Activated naive CD8-positive, alpha-beta T cell treated with anti-CD3 and anti-CD28 coated beads, Interleukin-2, amount 50 U/mL, for 24 hours (primary cell): ENCODE measurements around the gene IRAK2.
"Not testable (repeated sequence)": the region's sequence is repeated elsewhere in the genome, so short reads cannot be mapped to it uniquely, and the experiment has no call there.

ENCODE experiments used
- ATAC-seq: fragments of 150-1000 bp; cut with Tn5 transposase; one replicate; pipeline ENCODE4 v1.10.0; 2021
- DNase-seq: peaks from one replicate; pipeline ENCODE4 v3.0.0; 2021
- H3K27ac Mint-ChIP-seq: one replicate; pipeline ENCODE4 v1.8.0; 2021; ENCODE audit warnings: mild to moderate bottlenecking, mixed read lengths
- H3K27me3 Mint-ChIP-seq: one replicate; pipeline ENCODE4 v1.8.0; 2021; ENCODE audit warnings: mixed read lengths
- H3K36me3 Mint-ChIP-seq: one replicate; pipeline ENCODE4 v1.8.0; 2021; ENCODE audit warnings: low read depth, mixed read lengths
- H3K4me1 Mint-ChIP-seq: one replicate; pipeline ENCODE4 v1.8.0; 2021; ENCODE audit warnings: mixed read lengths
- H3K4me3 Mint-ChIP-seq: one replicate; pipeline ENCODE4 v1.8.0; 2021; ENCODE audit warnings: mild to moderate bottlenecking, moderate library complexity, mixed read lengths
- H3K9me3 Mint-ChIP-seq: one replicate; pipeline ENCODE4 v1.8.0; 2021; ENCODE audit warnings: mixed read lengths

Gene IRAK2

DNA sequence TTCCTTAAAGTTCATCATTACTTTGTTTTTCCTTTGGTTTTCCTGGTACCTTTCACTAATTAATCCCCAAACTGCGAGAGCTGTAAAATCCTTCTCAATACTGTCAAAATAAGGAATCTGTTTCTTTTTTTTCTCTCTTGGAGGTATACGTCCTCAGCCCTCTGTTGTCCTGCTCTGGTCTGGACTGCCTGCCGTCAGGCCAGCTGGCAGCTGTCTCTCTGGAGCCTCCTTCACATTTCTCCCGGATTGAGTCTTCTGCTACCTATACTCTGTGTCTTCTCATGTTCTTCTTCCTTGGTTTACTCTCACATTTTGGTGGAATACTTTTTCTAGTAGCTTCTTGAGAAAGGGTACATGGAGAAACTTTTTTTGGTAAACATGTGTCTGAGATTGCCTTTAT, 97.3 kb downstream of the IRAK2 start:
- Mint-ChIP-seq H3K27ac (peak overlapping the region; percentile 62), H3K9me3 (no peaks in the 10 kb centered on the region), H3K27me3 (no peaks in the 10 kb centered on the region), H3K4me3 (no peak overlapping the region), H3K4me1 (peaks cover 66% of the 10 kb centered on the region), H3K36me3 (peaks cover 64% of the 10 kb centered on the region)
- no peak for DNase-seq
- no peak for ATAC-seq

DNA sequence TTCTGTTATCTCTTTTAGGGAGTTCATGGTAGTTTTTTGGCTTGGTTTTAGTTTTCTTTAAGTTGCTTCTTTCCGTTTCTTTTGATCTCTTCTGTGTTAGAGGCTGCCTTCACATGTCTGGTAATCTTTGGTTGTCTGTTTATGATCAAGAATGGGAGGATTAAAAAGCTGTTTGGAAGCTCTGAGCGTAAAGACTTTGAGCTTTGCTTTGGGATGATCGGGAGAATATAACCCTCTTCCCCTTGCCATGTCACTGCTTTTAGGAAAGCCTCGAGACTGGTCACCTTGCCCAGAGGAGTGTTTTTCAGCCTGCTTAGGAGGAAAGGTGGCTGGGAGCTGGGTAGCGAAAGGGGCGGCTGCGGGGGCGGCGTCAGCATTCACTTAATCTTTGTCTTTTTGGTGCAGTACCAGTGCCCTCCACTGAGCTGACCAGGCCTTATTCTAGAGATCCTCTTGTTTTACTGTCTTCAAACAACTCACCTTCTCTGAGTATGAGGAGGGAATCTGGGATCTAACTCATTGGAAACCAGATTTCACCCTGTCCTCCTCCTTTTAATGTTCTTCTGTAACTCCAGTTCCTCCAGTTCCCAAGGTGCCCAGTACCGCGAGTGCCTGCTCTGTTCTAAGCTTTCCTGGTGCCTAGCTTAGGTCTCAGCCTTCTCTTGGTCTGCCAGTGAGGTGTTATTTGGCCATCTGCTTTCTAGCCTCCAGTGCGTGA, 99.1 kb downstream of the IRAK2 start:
- H3K9me3 Mint-ChIP-seq, result no peaks in the 10 kb centered on the region
- H3K36me3 Mint-ChIP-seq, result peaks cover 72% of the 10 kb centered on the region
- H3K27me3 Mint-ChIP-seq, result no peaks in the 10 kb centered on the region
- peaks cover 73% of the 10 kb centered on the region for H3K4me1 Mint-ChIP-seq
- H3K27ac Mint-ChIP-seq, result peak overlapping the region; percentile 85
- peak; percentile 76 for DNase-seq
- peak; percentile 94 for ATAC-seq
- peak overlapping the region; percentile 69 for H3K4me3 Mint-ChIP-seq

DNA sequence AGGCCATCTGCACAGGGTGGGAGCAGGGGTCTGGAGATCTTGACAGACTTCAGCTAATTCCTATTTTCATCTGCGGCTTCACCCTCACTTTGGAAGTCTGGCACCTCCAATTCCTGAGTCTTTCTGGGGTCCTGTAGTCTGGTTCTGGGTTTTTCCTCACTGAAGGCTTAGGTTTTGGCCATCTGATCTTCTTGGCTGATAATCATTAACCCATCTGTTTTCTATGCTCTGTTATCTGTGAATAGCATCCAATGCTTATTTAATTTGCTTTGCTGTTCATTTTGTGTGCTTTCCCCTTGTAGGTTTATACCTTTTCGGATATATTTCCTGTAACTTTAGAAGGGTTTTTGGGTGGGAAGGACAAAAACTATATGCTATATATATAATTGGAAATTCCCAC, 101.1 kb downstream of the IRAK2 start:
- peaks cover 60% of the 10 kb centered on the region for H3K4me1 Mint-ChIP-seq
- peak overlapping the region; percentile 12 for H3K27ac Mint-ChIP-seq

DNA sequence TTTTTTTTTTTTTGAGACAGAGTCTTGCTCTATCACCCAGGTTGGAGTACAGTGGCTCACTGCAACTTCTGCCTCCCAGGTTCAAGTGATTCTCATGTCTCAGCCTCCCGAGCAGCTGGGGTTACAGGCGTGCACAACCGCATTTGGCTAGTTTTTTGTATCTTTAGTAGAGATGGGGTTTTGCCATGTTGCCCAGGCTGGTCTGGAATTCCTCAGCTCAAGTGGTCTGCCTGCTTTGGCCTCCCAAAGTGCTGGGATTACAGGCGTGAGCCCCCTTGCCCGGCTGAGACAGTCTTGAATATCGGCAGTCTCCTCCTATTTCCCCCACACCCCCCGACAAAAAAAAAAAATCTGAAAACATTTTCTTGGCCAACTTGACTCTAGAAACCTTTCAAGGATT, 102.2 kb downstream of the IRAK2 start:
- Mint-ChIP-seq H3K36me3 (peaks cover 64% of the 10 kb centered on the region), H3K4me1 (peaks cover 55% of the 10 kb centered on the region)
- not testable (repeated sequence) for H3K27ac Mint-ChIP-seq, ATAC-seq, H3K27me3 Mint-ChIP-seq, H3K9me3 Mint-ChIP-seq, H3K4me3 Mint-ChIP-seq, DNase-seq

More for the DNA sequence above, 101.1 kb downstream of the IRAK2 start:
- Mint-ChIP-seq H3K4me3 (peak overlapping the region; percentile 46), H3K27me3 (no peaks in the 10 kb centered on the region), H3K9me3 (no peaks in the 10 kb centered on the region), H3K36me3 (peaks cover 63% of the 10 kb centered on the region)
- DNase-seq (no peak), ATAC-seq (no peak)

DNA sequence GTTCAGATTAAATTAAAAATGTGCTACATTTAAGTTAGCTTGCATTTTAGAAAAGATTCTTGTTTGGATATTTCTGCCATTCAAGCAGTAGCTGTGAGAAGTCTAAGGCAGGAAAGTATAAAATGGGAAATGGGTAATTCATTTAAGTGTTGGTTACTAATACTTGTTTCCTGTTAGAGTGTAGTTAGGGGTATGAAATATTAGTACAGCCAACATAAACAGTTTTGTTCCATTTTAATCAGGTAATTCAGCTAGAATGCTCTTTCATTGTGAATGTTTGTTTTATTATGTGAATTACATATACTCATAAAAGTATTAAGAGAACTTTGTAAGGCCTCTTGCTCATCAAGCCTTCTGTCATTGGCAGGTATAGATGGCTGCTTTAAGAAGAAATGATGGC, 103.4 kb downstream of the IRAK2 start:
- H3K4me1 Mint-ChIP-seq, result peaks cover 52% of the 10 kb centered on the region
- no peak overlapping the region for H3K27ac Mint-ChIP-seq

DNA sequence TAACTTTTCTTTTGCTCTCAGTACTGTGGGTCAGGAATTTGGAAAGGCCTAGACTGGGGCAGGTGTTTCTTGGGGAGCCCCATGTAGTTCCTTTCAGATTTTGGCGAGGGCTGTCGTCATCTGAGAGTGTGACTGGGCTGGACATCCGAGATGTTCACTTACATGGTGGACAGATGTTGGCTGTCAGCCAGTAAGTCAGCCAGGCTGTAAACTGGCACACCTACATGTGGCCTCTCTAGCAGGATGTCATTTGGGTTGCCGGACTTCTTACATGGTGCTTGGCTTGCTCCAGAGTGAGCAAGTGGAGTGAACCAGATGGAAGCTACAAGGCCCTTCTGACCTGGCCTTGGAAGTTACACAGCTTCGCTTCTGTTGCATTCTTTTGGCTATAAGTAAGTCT, 104.2 kb downstream of the IRAK2 start:
- ATAC-seq (no peak), DNase-seq (no peak)
- Mint-ChIP-seq H3K27me3 (no peaks in the 10 kb centered on the region), H3K36me3 (peaks cover 58% of the 10 kb centered on the region), H3K4me3 (no peak overlapping the region), H3K27ac (peak overlapping the region; percentile 42), H3K4me1 (peaks cover 51% of the 10 kb centered on the region), H3K9me3 (no peaks in the 10 kb centered on the region)

More for the DNA sequence above, 103.4 kb downstream of the IRAK2 start:
- Mint-ChIP-seq H3K9me3 (no peaks in the 10 kb centered on the region), H3K4me3 (no peak overlapping the region), H3K36me3 (peaks cover 60% of the 10 kb centered on the region), H3K27me3 (no peaks in the 10 kb centered on the region)
- DNase-seq (no peak), ATAC-seq (no peak)

DNA sequence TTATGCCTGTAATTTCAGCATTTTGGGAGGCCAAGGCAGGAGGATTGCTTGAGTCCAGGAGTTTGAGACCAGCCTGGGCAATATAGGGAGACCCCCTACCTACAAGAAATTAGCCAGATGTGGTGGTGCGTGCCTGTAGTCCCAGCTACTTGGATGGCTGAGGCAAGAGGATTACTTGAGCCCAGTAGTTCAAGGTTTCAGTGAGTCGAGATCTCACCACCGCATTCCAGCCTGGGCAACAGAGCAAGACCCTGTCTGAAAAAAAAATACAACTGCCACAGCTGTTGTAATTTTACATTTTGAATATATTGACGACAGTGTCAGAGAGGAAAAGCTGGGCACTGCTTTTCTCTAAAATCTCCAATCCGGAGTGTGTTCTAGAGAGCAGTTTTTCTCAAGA, 104.7 kb downstream of the IRAK2 start:
- no peak for ATAC-seq
- H3K36me3 Mint-ChIP-seq, result peaks cover 58% of the 10 kb centered on the region
- peaks cover 51% of the 10 kb centered on the region for H3K4me1 Mint-ChIP-seq
- no peaks in the 10 kb centered on the region for H3K27me3 Mint-ChIP-seq
- no peak overlapping the region for H3K27ac Mint-ChIP-seq
- no peak for DNase-seq
- H3K9me3 Mint-ChIP-seq, result no peaks in the 10 kb centered on the region
- H3K4me3 Mint-ChIP-seq, result no peak overlapping the region

DNA sequence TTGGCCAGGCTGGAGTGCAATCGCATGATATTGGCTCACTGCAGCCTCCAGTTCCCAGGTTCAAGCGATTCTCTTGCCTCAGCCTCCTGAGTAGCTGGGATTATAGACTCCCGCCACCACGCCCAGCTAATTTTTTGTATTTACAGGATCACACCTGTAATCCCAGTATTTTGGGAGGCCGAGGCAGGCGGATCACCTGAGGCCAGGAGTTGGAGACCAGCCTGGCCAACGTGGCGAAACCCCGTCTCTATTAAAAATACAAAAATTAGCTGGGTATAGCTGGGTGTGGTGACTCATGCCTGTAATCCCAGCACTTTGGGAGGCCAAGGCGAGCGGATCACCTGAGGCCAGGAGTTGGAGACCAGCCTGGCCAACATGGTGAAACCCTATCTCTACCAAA, 107.8 kb downstream of the IRAK2 start:
- peaks cover 31% of the 10 kb centered on the region for H3K4me1 Mint-ChIP-seq
- not testable (repeated sequence) for ATAC-seq, H3K4me3 Mint-ChIP-seq, H3K27me3 Mint-ChIP-seq, DNase-seq, H3K9me3 Mint-ChIP-seq, H3K27ac Mint-ChIP-seq
- H3K36me3 Mint-ChIP-seq, result peaks cover 54% of the 10 kb centered on the region

DNA sequence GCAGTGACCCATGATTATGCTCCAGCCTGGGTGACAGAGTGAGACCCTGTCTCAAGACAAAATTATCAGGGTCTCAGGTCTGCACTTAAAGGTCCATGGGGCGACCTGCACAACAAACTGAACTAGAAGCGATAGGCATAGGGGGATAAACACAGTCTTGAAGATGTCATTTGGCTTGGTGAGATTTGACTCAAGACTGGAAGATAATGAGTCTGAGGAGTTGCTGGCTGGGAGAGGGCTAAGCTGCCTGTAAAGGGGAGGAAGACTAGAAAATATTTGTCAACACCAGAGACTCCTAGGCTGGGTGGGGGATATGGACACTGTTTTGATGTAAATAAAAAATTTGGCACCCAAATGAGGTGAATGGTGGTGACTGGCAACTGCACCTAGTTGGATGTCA, 108.3 kb downstream of the IRAK2 start:
- Mint-ChIP-seq H3K9me3 (no peaks in the 10 kb centered on the region), H3K4me1 (peaks cover 29% of the 10 kb centered on the region), H3K4me3 (no peak overlapping the region), H3K27me3 (no peaks in the 10 kb centered on the region), H3K36me3 (peaks cover 53% of the 10 kb centered on the region), H3K27ac (peak overlapping the region; percentile 50)
- ATAC-seq (no peak), DNase-seq (no peak)

DNA sequence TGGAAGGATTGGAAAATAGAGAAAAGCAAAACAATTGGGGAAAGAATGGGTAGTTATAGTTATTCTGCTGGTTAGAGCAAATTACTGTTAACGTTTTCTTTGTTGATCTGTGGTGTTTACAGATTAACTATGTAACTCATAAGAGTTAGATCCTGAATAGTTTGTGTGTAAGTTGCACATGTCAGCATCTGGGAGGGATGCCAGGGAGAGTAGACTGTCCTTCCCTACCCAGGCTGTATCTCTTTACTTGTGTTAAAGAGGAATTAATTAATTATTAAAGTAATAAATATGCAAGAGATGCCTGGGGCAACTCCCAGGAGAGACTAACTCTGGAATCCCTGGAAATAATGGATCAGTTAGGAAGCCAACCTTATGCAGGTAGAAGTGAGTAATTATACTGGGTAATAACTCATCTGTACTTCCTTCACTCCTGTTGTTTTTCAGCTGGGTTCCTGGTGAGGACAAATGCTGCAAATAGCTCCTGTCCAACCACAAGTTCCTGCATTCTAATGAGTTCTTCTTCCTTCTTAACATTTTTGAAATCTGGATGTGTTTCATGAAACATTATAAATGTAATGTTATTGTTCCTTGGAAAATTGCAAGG, 109.1 kb downstream of the IRAK2 start:
- Mint-ChIP-seq H3K27me3 (no peaks in the 10 kb centered on the region), H3K27ac (peak overlapping the region; percentile 47), H3K36me3 (peaks cover 49% of the 10 kb centered on the region), H3K4me3 (no peak overlapping the region), H3K9me3 (no peaks in the 10 kb centered on the region), H3K4me1 (peaks cover 27% of the 10 kb centered on the region)
- ATAC-seq (no peak), DNase-seq (no peak)

DNA sequence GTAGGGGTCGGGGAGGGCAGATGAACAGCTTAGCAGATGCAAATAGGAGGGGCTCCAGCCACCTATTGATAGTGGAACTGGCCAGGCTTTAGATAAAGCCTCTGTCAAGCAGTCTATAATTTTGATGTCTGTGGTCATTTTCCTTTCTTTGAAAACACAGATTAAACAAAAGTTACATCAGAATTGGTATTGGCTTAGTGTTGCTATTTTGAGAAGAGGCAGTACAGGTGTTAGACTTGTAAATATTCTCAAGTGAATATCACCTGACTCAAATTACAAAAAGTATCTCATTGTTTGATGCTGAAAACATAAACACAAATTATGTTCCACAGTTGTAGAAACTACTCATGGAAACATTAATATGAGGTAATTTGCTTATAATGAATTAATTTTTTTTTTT, 109.9 kb downstream of the IRAK2 start:
- Mint-ChIP-seq H3K27ac (peak overlapping the region; percentile 47), H3K4me3 (no peak overlapping the region), H3K36me3 (peaks cover 50% of the 10 kb centered on the region), H3K4me1 (peaks cover 29% of the 10 kb centered on the region), H3K9me3 (no peaks in the 10 kb centered on the region), H3K27me3 (no peaks in the 10 kb centered on the region)
- no peak for ATAC-seq
- DNase-seq, result no peak

DNA sequence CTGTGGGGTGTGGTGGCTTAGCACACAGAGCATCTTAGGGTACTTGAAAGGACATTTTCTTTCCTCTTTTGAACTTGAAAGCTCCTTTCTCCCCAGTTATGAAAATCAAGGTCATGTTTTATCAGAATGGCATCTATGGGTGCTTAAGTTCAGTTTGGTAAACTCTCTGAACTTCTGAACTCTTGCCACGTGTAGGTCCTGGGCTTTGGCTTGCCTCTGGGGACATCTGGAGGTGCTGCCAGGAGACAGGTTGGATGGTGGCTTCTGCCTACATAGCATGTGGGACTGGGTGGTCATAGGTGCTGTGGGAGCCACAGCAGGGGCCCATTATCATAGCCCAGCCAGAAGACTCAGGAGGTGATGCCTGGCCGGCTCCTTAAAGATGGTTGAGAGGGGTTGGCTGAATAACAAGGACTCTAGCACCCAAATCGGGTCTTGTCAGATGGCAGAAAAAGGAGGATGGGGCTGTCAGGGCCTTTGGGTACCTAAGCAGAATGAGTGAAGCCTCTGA, 112.5 kb downstream of the IRAK2 start:
- Mint-ChIP-seq H3K4me1 (peaks cover 47% of the 10 kb centered on the region), H3K4me3 (no peak overlapping the region), H3K27ac (no peak overlapping the region), H3K27me3 (no peaks in the 10 kb centered on the region), H3K36me3 (peaks cover 50% of the 10 kb centered on the region), H3K9me3 (no peaks in the 10 kb centered on the region)
- ATAC-seq (no peak), DNase-seq (no peak)

DNA sequence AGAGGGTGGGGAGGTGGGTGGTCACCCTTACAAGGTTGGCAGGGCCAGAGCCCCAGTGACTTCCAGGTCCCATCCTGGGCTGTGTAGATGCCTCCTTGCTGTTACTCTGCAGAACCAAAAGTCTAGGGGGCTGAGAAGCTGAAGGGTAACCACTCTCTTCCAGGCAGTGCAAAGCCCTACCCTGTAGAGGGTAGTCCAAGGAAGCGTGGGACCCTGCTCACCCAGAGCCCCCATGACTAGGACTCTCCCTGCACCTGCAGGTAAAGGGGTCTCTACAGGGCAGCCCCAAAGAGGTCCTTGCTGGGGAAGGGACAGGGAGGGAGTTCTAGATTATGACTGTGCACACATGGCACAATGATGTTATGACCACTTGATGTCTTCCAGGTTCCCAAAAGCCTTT, 113.8 kb downstream of the IRAK2 start:
- Mint-ChIP-seq H3K27me3 (no peaks in the 10 kb centered on the region), H3K4me3 (no peak overlapping the region), H3K4me1 (peaks cover 44% of the 10 kb centered on the region), H3K27ac (no peak overlapping the region), H3K36me3 (peaks cover 53% of the 10 kb centered on the region), H3K9me3 (no peaks in the 10 kb centered on the region)
- DNase-seq (no peak), ATAC-seq (no peak)

DNA sequence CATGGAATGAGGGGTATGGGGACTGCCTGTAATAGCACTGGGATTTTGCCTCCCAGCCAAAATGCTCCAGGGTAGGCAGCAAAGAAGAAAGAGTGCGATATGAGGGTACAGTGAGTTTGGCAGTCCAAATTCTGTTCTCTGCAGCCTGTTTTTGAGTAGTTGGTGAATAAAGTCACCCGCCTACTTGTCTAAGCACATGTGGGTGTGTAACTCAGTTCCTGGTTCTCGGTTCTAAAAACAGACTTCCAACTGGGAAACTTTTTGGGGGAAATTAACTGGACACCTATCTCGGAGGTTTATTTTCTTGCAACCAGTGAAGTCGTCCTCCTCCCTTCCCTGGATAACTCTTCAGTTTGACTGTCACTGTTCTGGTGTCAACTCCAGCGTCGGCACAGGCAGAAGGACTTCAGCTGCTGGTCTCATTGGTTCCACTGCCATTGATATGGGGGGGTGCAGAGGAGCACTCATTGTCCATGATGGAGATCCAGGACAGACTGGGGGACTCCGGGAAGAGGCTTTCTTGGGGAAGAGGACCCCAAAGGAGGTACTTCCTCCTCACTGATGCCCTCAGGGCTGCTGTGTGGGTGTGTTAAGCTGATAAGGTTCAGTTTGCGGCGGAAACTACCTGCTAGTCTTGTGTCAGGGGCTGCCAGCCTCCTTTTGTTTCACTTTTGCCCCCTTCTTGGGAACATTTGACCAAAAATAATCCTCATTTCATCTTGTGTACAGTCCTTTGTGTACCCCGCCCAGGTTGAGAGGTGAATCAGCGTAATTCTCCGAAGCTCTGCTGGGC, 114.9 kb downstream of the IRAK2 start:
- no peak overlapping the region for H3K4me3 Mint-ChIP-seq
- peaks cover 46% of the 10 kb centered on the region for H3K4me1 Mint-ChIP-seq
- H3K27me3 Mint-ChIP-seq, result no peaks in the 10 kb centered on the region
- H3K36me3 Mint-ChIP-seq, result peaks cover 52% of the 10 kb centered on the region
- peak overlapping the region; percentile 74 for H3K27ac Mint-ChIP-seq
- ATAC-seq (no peak), DNase-seq (no peak)
- H3K9me3 Mint-ChIP-seq, result no peaks in the 10 kb centered on the region

DNA sequence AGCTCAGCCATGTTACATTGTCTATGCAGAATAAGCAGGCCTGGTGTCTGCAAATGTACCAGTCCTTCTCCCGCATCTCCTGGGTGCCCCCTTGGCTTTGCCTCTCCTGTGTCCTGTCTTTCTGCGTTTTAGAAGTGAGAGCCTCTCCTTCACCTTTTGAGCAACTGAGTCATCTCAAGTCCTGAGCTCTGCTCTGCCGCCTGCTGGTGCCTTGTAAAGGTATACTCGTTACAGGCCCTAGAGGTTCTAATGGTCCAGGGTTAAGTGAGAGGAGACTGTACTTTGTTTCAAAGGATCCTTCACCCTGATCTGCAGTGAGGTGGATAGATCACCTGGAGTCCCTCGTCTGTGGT, 115.4 kb downstream of the IRAK2 start:
- Mint-ChIP-seq H3K27ac (peak overlapping the region; percentile 74), H3K4me1 (peaks cover 51% of the 10 kb centered on the region)

More for the DNA sequence above, 115.4 kb downstream of the IRAK2 start:
- Mint-ChIP-seq H3K4me3 (no peak overlapping the region), H3K27me3 (no peaks in the 10 kb centered on the region), H3K9me3 (no peaks in the 10 kb centered on the region), H3K36me3 (peaks cover 55% of the 10 kb centered on the region)
- DNase-seq, result no peak
- no peak for ATAC-seq
